ENCODE results near the gene GGT7.
"Not testable (repeated sequence)": the region's sequence is repeated elsewhere in the genome, so short reads cannot be mapped to it uniquely, and the experiment has no call there.

Gene GGT7

DNA sequence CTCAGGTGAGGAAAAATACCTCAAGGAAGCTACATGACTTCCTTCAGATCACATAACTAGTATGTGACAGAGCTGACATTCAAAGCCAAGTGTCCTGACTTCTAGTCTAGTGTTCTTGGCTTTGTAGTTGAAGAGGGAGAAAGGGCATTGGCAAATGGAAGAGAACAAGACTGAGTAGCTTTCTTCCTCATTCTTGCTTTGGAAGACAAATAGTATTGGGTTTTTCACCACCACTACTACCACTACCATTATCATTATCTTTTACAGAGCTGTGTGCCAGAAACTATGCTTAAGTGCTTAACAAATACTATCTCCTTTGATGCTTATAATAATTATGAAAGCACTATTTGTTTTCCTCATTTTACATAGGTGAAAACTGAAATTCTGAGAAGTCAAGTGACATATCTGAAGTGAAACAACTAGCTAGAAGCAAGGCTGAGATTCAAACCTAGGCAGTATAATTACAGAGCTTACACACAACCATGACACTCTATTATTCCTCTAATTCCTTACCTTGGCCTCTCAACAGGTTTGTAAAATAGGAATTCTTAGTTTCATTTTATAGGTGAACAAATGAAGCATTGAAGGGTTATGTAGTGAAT lies 10.5 kb upstream of the GGT7 start:
- DNase-seq (ENCODE audit: low read depth, low spot score), result no peak

DNA sequence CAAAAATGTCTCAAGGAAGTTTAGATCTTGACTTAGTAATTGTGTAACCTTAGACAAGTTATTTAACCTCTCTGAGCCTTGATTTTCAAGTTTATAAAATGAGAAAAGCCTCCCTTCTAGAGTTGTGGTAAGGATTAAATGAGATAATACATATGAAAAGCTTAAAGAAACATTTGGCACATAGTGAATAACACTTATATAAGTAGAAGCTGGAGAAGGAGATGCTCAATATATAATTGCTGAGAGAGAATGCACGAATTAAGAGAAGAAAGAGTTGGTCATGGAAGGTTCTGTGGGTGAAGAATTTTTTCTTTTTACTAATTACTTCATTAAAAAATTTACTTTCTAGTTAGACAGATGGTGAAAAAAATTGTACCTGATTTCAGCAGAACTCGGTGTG lies 9.0 kb upstream of the GGT7 start:
- DNase-seq (ENCODE audit: low read depth, low spot score), result no peak

DNA sequence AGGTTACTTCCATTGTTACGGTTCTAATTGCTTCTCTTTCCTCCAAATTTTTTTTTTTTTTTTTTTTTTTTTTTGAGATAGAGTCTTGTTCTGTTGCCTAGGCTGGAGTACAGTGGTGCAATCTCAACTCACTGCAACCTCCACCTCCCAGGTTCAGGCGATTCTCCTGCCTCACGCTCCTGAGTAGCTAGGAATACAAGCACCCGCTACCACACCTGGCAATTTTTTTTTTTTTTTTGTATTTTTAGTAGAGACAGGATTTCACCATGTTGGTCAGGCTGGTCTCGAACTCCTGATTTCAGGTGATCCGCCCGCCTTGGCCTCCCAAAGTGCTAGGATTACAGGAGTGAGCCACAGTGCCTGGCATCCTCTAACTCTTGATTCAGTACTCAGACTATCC lies 8.3 kb upstream of the GGT7 start:
- not testable (repeated sequence) for DNase-seq (ENCODE audit: low read depth, low spot score)

DNA sequence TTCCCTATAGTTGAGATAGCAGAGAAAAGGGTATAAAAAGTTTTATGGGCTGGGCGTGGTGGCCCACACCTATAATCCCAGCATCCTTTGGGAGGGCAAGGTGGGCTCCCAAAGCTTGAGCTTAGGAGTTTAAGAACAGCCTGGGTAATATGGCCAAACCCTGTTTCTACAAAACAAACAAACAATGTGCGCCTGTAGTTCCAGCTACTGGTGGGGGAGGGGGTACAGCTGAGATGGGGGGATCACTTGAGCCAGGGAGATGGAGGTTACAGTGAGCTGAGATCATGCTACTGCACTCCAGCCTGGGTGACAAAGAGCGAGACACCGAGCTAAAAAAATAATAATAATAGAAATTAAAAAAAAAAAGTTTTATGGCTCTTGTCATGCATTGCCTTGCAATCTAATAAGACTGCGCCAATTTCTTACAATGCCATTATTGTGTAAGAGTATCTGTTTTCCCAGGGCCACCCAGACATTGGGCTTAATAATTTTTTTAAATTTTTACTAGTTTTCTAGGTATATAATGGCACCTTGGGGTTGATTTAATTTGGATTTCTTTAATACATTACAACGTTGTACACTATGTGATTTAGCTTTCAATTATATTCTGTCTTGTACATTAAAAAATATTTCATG lies 7.7 kb upstream of the GGT7 start:
- DNase-seq (ENCODE audit: low read depth, low spot score), result no peak

DNA sequence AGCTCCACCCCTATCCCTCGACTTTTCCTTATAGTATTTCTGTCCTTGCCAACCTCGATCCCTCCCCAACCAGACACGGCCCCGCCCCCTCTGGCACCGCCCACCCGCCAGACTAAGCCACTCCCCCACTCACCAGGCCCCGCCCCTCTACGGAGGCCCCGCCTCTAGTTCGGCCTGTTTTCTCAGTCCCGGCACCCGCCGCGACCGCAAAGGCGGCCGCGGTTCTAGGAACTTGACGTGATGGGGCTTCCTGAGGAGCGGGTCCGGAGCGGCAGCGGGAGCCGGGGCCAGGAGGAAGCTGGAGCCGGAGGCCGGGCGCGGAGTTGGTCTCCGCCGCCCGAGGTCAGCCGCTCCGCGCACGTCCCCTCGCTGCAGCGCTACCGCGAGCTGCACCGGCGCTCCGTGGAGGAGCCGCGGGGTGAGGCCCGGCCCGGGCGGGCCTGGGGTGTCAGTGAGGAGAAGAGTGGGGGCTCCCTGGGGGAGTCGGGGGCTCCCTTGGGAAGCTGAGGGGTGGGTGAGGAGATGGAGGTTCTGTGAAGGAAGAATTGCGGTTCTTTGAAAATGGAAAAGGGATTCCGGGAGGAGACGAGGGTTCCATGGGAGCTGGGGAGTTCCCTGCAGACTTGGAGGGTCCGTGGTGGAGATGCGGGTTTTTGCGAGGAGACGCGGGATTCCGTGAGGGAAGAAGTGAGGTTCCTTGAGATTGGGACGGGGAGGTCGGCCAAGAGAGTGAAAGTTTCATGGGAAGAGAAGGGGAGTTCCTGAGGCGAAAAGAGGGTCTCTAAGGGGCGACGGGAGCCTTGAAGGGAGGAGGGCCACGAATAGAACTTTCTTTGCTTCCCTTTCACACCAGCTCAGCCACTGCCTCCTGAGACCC lies 4.0 kb upstream of the GGT7 start, which contains the start of gene ACSS2:
Gene ACSS2, plus strand, starts transcription at position 207 of the 877 bp plus-strand sequence. Its CDS starts 34 bp downstream, at position 241.
- DNase-seq (ENCODE audit: low read depth, low spot score), result peak; percentile 86

DNA sequence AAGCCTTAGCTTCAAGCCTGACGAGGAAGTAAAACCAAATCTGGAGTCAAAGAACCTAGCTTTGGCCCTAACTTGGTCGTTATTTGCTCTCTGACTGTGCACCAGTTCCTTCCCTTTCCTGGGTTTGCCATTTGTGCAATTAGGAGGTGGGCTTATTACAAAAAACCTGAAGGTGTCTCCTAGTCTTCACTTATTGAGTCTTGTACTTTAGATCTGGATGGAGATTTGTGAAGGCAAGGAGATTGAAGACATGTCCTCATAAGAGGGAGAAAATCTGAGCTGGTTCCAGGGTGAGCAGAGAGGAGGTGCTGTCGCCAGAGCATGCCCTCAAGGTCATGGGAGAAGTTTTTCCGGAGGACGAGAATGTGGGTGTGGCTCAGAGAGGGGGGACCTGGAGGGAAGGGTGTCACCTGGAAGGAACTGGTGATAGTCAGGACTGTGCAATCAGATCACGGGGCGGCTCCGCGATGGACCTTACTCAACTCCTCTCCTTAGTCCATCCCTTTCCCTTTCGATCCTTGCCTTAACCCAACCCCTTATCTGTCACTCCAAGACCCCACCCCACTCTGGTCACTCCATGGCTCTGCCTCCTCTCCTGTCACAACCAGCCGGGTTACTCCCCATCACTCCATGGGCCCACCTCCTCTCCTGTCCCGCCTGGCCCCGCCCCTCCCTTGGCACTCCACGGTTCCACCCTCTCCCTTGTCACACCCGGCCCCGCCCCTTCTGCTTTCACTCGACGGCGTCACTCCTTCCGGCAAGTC lies 3.2 kb upstream of the GGT7 start:
- DNase-seq (ENCODE audit: low read depth, low spot score), result no peak

DNA sequence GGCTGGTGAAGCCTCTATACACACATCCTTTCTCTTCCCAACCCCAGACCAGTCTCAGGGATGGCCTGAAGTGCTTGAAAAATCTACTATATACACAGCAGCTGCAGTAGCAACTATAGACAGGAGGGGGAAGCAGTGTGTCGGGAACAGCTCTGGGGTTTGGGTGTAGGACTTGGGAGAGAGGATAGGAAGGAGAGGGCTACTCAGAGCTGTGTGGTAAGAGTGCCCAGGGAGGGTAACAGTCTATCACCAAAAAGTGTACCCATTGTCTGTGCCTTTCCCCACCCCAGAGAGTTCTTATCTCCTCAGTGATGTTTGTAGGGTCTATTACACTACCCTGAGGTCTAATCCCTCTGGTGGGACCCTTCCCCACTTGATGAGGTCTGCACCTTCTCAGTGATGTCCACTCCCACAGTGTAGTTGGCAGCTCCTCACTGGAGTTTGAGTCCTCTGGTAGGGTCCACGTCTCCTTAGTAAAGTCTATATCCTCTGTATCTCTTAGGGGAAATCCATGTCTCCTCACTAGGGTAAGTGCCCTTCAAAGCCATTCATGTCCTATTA lies 1.5 kb upstream of the GGT7 start:
- DNase-seq (ENCODE audit: low read depth, low spot score), result no peak

DNA sequence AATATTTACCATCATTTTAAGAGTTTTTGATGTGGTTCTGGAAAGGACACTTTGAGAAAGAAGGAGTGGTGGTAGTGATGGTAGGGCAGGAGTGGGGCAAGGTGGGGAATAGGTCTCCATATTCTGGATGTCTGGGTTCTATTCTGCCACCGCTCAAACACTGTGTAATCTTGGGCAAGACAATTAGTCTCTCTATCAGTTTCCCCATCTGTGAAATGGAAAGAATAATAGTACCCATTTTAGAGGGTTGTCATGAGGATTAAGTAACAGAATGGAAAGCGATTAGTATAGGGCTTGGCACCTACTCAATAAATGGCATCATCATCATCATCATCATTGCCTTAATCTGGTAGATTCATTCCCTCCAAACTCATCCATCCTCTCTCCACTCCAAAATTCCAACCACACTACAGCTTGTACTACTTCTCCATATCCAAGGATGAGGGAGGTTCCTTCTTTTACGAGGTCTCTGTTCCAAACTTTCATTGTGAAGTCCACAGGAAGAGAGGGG lies 982 bp upstream of the GGT7 start:
- no peak for DNase-seq (ENCODE audit: low read depth, low spot score)

DNA sequence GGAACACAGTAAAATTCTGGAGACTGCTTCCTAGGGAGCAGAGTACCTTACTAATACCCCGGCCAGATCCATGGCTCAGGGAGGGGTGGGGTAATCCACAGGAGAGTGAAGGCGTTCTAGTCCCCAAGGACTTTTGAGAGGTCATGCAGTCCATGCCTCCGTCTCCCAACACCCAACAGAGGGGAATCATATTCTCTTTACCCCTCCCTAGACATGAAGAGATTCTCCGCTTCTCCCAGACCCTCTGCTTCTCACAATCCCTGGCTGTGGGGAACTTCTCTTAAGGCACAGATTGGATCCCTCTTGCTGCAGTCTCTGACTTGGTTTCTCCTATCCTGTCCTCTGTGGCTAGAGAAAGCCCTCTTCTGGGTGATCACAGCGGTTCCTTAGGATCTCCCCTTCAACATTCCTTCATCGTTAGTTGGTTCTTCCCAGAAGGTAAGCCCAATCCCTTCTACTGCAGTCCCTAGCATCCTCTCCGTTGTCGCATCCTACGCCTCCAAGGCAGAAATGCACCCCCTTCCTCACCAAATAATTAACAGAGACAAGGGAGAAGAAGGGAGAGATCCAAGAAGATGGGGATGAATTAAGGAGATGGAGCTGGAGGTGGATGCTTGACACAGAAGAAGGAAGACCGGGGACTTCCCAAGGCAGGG lies 562 bp downstream of the GGT7 start:
- DNase-seq (ENCODE audit: low read depth, low spot score), result no peak

DNA sequence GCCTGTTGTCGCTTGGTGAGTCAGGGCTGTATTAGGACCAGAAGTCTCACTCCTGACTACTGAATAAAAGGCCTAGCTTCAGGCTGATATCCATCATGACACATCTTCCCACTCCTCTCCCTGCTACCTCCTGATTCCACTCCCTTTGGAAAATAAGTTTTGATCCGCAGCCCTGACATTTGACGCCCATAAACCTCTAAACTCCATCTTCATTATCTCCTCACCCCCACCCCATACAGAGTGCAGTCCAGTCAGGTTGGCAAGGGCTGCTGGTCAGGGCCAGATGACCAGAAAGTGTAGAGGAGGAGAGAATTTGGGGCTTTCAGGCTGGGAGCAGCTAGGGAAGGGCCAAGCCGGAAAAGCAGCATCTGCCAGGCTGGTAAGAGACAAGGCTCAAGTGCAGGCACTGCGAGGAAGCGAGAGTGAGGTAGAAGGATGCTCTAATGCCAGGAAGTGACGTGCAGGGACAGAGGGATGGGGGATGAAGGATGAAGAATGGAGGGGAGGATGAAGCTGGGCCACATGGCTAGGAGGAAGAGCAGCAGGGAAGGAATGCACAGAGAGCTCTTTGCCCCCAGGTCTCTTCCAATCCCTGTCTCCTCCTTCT lies 1.2 kb downstream of the GGT7 start:
- no peak for DNase-seq (ENCODE audit: low read depth, low spot score)

DNA sequence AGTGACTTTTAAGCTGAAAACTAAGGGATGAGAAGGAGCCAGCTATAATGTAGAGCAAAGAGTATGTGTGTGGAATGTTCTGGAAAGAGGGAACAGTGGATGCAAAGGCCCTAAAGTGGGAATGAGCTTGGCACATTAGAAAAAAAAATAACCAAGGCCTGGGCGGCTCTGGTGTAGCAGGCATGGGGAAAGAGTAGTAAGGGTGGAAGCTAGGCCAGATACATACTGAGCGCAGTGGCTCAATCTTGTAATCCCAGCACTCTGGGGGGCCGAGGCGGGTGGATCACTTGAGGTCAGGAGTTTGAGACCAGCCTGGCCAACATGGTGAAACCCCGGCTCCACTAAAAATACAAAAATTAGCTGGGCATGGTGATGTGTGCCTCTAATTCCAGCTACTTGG lies 8.4 kb downstream of the GGT7 start:
- DNase-seq (ENCODE audit: low read depth, low spot score), result no peak

DNA sequence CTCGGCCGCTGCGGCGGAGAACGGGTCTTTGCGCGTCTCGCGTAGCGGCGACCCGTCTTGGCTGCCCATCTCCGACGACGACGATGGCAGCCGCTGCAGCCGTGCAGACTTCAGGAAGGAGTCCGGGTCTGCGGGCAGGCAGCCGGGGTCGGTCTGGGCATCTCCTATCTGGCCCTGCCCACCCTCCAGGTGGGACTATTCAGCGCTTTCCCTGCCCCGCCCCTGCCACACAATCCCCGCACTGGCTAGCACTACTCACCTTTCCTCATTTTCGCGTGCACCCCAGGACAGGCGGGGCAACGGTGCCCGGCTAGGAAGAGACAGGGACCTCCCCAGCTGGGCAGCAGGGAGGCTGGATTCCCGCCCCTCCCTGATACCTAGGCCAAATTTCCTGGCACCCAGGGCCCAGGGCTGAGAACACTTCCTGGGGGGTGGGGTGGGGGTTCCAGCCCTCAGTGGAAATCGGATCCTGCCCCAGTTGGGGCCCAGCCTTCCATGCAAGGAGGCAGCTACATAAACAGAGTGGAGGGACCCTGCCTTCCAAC lies 9.2 kb downstream of the GGT7 start:
- DNase-seq (ENCODE audit: low read depth, low spot score), result no peak

DNA sequence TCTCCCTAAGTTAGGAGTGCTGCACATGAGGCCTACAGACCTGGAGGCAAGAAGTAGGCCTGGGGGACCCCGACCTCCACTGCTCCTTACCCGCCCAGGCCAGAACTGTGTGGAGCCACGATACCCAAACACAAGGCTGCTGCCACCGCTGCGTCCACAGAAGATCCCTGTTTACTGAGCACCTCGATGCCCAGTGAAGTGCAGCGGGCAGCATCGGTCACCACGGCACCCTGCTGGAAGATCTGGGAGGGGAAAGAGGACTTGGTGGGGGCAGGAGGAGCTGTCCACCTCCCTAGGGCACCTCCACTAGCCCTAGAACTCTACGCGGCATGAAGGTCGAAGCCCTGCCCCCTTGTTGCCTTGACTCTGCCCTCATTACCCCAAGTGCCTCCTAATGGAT lies 9.9 kb downstream of the GGT7 start:
- no peak for DNase-seq (ENCODE audit: low read depth, low spot score)

DNA sequence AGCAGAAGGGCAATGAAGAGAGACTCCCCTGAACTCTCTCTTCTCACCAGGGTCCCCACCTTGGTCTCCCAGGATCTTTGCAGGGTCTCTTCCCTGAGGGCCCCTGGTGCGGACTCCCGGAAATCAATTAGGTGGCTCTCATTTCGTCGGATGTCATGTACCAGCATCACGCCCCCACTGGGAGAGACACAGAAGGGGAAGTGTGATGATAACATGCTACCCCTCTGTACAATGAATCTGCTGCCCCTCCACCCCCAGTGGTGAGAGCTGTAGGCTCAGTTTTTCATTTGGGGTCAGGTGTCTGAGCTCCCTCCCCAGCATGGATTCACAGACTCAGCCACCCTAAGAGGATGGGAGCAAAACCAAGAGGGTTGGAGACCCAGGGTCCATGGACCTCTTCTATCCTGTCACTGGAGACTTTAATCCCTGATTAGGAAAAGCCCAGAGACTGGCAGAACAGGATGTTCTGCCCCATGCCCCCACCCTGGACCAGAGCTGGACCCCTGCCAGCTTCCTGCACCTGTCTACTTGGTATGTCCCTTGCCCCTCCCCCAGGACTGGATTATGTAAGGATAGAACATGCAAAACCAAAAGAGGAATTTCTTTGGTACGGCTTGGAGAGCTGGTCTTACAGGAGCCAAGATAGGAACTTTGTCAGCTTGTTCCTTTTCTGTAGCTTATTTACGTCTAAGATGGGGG lies 11.1 kb downstream of the GGT7 start:
- DNase-seq (ENCODE audit: low read depth, low spot score), result no peak

DNA sequence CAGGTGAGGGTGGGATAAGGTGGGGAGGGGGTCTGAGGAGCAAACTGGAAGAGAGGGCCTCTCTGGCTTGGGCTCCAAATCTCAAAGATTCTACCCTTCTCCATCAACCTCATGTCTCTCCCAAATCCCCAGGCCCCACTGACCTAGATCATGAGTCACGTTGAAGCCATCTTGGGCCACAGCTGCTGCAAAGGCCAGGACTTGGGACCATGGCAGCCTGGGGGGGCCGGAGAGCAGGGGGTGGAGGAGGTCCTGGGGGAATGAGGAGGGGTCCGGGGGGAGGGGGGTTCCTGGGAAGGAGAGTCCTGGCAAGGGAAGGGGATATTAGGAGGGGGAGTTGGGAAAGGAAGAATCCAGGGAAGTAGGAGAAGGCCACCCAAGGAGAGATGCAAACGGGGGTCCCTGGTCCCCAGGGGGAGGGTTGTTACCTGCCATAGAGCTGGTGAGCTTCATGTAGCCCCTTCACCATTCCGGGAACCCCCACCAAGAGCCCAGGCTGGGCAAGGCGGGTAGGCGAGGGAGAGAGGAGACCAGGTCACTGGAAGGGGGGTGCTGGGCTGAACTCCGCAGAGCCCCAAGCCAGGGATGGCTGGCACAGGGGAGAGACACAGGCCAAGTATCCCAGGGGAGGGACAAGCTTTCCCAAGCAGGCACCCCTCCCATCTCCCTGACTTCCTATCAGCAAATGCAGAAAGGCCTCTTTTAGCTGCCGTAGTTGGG lies 12.7 kb downstream of the GGT7 start:
- no peak for DNase-seq (ENCODE audit: low read depth, low spot score)

DNA sequence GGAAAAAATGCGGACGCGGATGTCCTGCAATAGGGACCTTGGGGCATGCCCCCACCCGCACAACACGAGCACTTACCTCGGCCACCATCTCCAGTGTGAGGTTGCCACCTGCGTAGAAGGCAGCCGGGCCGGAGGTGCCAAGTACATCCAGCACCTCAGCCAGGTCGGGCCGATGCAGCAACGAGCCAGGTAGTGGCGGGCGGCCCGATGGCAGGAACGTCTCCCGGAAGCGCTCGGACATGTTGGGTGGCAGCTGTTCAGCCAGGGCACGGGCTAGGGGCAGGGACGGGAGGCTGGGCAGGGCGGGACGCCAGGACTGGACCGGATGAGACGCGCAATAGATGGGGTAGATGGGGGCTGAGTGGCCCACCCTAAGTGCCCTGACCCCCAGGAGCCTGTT lies 13.3 kb downstream of the GGT7 start:
- DNase-seq (ENCODE audit: low read depth, low spot score), result no peak

DNA sequence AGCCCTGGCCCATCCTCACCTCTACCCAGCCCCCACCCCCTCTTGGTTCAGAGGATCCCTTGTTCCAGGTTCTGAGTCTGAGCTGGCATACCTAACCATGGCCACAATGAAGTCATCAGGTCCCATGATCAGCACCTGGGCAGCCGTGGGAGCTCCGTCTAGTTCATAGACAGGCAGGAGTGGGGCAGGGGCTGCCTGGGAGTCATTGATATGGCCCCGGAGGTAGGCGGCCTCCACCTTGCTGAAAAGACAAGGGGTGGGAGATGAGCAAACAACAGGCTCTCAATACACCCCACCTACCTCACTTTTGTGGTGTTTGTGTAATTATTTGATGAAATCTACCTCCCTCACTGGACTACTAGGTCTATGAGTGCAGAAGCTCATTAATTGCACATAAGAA lies 20.4 kb downstream of the GGT7 start:
- DNase-seq (ENCODE audit: low read depth, low spot score), result no peak

DNA sequence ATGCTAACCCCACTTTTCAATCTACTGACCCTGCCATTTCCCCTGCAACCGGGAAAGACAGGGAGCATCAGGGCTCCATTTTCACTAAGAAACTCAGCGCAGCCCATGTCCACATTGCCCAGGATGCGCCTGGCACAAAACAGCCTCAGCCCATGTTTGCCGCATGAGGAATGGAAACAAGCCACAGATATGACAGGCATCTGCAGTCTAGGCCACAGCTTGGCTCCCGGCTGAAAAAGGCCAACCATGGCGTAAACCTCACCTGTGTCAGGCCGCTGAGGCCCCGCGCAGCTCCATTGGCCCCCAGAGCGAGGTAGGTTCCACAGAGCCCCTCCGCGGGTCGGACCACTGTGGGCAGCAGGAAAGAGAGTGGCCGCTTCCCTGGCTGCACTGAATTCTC lies 21.7 kb downstream of the GGT7 start:
- no peak for DNase-seq (ENCODE audit: low read depth, low spot score)

DNA sequence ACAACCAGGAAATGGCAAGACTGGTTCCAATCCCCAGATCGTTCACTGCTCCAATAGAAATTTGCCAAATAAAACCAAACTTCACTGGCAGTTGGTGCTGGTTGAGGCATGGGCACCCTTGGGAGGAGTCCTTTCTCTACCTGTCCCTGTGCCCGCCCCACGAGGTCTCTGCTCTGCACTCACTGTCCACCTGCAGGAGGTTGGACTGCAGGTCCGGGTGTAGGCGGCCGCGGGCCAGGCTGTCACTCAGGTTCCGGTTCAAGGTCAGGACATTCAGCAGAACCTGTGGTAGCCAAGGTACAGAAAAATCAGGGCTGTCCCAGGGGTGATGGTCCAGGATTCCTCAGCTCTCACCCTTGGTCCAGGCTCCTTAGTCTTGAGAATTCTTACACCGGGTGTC lies 22.9 kb downstream of the GGT7 start:
- no peak for DNase-seq (ENCODE audit: low read depth, low spot score)
